Islet of Langerhans (tissue), 1 donor: ENCODE data around the gene SNU13.
A peak's percentile ranks its signal among the peaks of the same experiment; 100 is the strongest.
"Not testable (repeated sequence)": the region's sequence is repeated elsewhere in the genome, so short reads cannot be mapped to it uniquely, and the experiment has no call there.

ENCODE experiments used
- FAIRE-seq: peaks from one replicate; lab custom pipeline; 2011; peaks lifted over from hg19 to GRCh38; lab: Jason Lieb, UNC

The SNU13 gene

DNA sequence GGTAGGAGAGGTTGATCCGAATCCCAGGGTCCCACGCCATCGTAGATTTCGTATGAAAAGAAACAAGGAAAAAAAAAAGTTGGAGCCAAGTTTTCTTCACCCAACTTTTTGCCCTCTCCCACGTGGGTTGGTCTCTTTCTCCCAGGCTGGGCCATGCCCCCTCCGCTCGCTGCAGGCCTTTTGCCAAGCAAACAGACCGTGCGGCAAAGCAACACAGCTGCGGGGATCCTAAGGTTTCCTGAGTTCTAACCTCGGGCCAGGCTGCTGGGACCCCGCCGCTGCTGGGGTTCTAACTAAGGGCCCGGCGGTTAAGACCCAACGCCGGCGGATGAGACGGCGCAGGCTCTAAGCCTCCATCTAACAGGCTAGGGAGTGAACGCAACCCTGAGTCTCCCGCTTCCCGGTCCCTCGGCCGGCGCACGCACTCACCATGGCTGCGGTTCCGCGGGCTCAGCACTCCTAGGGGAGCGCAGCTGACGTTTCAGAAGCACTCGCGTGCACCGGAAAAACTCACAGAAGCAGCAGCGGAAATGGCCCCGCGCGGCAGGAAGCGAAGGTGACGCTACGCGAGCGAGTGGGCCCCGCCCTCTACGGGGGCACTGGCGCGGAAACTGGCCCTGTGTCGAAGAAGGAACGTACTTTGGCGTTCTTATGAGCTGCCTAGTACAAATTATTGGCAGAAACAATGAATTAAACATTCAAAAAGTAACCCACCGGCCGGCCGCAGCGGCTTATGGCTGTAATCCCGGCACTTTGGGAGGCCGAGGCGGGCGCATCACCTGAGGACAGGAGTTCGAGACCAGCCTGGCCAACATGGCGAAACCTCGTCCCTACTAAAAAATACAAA is at the start of gene SNU13:
Gene SNU13 (minus strand): TSS at position 503 of the 847 bp plus-strand sequence. CDS start 71 bp downstream, at position 432.
- no peak for FAIRE-seq

DNA sequence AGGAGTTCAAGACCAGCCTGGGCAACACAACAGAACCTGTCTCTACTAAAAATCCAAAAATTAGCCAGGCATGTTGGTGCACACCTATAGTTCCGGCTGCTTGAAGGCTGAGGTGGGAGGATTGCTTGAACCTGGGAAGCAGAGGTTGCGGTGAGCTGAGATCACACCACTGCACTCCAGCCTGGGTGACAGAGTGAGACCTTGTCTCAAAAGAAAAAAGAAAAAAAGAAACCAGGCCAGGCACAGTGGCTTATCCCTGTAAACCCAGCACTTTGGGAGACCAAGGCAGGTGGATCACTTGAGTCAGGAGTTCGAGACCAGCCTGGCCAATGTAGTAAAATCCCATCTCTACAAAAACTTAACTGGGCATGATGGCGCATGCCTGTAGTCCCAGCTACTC is 44.6 kb upstream of the SNU13 start:
- not testable (repeated sequence) for FAIRE-seq

DNA sequence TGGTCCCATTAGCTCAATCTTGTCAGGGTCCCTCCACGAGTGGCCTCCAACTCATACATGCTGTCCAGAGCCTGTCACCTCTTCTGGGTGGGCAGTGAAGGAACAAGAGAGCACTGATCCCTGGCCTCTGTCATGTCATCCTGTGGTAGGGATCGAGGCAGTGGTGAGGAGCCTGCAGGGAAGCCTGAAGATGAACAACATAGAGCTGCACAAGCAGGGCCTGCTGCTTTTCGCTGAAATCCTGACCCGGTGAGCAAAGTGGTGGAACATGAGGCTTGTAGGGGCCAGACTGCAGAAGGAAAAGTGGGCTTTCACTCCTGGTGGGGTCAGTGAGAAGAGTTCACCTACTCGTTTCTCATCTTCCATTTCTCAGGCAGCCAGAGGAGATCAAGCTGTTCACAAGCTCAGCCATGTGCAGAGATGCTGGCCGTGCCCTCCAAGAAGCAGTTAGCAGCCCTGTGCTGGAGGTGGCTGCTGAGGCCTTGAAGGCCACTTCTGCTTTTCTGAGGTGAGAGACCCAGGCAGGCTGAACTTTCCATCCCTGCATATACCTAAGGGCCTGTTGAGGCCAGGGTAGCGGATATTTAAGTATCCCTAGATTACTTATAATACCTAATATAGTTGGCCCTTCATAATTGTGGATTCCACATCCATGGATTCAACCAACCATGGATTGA is 43.6 kb upstream of the SNU13 start:
- FAIRE-seq, result no peak

DNA sequence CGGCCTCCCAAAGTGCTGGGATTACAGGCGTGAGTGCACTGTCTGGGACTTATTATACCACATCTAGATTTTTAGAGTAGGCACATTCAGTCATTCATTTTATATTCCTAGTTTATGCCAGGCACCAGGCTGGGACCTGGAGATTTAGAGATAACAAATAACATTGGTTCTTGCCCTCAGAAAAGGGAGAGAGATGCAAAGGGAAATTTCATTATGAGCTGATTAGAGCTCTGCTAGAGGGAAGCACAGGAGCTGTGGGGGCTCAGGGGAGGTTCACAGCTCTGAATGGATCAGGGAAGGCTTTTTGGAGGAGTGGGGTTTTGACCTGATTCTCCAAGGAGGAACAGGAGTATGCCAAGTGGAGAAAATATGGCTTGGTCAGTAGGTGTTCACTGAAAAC is 42.9 kb upstream of the SNU13 start:
- FAIRE-seq, result no peak

DNA sequence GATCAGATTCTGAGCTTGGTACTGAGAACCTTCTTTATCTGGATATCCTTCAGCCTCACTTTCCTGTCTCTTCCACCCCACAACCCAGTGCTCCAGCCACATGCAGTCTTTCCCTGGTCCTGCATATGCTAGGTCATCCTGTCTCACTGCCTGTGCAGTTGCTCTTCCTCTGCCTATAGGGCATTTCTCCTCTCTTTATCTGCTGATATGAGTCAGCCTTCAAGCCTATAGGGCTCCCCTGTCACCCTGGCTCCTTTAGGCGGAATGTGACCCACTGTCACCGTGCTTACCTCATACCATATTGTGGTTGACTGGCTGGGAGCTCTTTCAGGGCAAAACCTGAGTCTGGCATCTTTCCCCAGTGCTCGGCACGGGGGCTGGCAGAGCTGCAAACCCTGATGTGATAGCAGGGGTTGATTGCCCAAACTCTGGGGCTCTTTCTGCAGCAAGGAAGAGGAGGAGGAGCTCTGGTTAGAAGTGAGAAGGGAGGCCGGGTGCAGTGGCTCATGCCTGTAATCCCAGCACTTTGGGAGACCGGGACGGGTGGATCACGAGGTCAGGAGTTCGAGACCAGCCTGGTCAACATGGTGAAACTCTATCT is 36.9 kb upstream of the SNU13 start:
- FAIRE-seq, result no peak

DNA sequence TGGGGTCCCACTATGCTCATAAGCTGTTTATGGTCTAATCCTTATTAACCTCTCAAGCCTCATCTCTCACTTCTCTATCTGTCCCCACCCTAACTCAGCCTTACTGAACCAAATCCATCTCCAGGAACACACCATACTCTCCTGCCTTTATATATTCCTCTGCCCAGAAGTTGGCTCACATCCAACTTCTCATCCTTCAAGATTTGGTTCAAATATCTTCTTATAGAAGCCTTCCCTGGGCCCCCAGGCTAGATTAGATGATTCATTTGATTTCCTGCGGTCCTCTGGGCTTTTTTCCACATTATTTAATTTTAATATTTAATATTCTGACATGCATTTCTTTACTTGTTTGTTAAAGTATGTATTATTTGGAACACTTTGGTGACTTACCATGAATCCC is 33.8 kb upstream of the SNU13 start:
- FAIRE-seq, result no peak

DNA sequence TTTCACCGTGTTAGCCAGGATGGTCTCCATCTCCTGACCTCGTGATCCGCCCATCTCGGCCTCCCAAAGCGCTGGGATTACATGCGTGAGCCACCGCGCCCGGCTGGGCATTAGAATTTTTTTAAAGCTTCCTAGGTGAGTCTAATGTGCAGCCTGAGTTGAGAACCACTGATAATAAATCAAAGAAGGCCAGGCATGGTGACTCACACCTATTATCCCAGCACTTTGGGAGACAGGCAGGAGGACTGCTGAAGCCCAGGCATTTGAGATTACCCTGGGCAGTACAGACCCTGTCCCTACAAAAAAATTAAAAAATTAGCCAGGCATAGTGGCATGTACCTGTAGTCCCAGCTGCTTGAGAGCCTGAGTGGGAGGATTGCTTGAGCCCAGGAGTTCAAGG is 24.3 kb upstream of the SNU13 start:
- no peak for FAIRE-seq

DNA sequence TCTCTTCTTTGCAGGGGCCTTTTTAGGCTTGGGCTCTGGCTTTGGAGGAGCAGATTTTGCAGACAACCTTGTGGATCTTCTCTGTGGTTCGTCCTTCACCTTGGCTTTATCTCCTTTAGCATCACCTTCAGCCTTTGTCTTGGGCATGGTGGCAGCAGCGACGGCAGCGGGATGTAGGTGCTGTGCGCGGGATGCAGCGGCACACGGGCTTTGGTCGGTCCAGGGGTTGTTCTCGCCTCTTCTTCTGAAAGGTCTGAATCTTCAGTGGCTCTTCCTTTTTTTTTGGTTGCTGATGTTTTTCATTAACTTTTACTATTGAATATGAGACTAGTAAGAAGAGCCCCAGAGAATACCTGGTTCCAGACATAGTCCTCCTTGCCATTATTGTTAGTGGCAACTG is 20.7 kb upstream of the SNU13 start:
- no peak for FAIRE-seq

DNA sequence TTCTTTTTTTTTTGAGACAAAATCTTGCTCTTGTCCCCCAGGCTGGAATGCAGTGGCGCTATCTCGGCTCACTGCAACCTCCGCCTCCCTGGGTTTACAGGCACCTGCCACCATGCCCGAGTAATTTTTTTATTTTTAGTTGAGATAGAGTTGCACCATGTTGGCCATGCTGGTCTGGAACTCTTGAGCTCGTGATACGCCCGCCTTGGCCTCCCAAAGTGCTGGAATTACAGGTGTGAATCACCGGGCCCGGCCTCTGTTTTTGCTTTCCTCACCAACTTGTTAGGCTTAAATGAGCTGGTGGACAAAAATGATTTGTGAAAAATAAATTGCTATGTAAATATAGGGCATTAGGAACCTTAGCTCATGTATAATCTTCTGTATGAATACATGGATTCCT is 14.1 kb upstream of the SNU13 start:
- no peak for FAIRE-seq

DNA sequence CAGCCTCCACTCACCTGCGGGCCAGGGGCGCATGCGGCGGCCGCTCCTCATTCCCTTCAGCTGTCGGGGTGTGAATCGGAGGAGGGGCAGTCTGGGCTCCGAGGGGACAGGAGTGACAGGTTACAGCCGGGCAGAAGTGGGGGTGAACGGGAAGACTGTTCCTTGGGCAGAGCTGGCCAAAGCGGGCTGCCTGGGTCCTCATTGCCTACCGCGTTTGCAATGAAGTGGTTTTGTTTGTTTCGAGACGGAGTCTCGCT is 11.4 kb upstream of the SNU13 start:
- no peak for FAIRE-seq

DNA sequence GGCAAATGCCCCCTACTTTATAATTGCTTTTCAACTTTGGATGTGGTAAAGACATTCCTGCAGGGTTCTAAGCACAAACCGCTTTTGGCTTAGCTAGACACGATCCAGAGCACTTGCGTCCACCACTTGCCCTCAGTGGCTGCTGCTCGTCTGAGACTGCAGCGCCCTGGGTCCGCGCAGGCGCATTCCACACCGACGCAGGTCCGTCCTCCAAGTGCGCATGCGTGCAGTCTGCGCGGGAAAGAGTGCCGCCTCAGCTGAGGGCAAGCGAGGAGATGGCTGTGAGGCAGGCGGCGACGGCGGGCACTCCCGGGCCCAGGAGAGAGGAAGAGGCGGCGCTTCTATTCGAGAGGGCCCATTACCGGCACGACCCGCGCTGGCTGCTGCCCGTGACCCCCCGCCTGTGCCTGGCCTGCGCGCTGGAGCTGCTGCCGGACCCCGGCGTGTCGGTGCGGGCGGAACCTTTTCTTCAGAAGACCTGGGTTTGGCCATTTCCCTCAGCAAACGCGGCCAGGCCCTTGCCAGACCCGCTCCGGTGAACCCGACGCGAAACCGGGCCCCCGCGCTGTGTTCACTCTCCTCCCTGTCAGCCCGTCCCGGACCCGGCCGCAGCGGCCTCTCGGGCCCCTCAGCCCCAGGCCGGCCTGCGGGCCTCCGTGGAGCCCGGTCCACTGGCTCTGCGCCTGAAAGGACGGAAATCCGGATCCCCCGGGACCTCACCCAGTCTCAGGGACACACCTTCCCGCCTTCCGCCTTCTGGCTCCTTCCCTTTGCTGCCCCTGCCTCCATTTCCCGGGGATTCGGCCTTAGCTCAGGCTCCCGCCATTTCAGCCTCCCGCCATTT is 10.8 kb upstream of the SNU13 start, which contains the start of gene MEI1:
Gene MEI1 (plus strand): TSS at position 240 of the 844 bp plus-strand sequence. CDS start 36 bp downstream, at position 276.
- FAIRE-seq, result no peak

DNA sequence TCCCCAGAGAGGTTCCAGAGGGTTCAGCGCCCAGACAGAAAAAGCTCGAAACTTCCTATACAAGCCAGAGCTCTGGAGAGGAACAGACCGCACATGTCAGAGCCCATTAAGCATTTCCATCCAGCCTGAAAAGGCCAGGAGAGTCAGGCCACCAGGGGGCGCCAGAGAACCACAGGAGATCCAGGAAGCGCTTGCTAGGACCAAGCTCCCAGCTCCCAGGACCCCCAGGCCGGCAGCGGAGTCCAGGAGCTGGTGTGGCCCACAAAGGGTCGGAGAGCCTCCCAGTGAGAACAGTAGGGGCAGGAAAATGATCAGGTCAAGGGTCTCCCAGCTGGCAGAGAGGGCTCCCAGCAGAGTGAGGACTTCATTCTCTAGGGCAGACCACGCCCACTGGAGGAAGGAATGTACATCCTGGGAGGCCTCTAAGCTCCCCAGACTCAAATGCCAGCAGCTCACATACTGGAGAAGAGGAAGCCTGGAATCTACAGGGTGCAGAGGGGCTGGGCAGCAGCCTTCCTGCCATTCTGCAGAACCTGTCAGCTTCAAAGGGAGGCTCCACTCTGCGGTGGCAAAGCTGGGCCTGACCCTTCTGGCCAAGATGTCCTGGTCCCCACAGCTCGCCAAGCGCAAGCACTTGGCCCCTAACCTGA is 8.6 kb upstream of the SNU13 start:
- FAIRE-seq, result peak; percentile 9

DNA sequence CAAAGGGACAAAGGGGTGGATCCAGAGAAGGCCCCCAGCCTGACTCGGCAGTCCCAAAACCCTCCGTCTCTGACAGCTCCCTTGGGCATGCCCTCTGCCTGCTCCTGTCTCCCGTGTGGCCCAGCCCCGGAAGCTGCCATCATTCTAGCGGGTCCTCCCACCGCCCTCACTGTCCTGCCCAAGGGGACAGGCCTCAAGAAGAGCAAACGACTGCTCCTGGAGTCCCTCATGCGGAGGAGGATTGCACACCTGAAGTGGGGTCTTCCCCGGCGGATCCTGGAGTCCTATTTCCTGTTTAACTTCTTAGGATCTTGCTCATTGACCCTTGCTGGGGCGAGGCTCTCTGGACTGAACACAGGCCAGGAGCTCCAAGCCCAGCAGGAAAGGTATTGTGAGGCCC is 8.0 kb upstream of the SNU13 start:
- no peak for FAIRE-seq

DNA sequence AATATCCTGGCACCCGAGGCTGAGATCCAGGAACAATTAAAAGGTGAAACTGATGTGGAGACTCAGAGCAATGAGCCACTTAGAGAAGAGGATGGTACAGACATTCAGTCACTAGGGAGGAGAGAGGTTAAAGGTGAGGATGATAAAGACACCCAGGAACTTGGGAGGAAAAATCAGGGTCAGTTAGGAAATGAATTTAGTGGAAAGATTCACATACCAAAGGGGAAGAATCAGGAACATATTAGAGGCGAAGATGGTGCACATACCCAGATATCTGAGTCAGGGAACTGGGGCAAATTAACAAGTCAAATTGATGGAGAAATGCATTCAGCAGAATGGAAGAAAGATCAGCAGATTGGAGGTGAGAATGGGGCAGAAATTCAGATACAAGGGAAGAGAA is 6.5 kb upstream of the SNU13 start:
- FAIRE-seq, result no peak

DNA sequence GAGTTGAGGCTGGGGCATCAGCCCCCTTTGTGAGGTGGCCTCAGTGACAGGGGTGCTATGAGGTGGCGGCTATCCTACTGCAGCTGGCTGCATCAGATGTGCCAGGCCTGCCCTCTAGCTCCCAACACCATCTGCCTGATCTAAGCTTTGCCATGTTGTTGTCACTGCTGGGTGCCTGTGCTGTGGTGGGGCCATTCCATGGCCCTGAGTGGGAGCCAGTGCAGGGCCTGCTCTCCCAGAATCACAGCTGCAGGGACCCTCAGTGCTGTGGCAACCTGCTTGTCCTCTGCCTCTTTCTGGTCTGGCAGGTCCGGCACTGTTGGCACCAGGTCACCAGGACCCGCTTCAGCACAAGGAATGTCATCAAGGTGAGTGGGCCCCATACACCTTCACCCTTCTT is 1.8 kb upstream of the SNU13 start:
- no peak for FAIRE-seq

DNA sequence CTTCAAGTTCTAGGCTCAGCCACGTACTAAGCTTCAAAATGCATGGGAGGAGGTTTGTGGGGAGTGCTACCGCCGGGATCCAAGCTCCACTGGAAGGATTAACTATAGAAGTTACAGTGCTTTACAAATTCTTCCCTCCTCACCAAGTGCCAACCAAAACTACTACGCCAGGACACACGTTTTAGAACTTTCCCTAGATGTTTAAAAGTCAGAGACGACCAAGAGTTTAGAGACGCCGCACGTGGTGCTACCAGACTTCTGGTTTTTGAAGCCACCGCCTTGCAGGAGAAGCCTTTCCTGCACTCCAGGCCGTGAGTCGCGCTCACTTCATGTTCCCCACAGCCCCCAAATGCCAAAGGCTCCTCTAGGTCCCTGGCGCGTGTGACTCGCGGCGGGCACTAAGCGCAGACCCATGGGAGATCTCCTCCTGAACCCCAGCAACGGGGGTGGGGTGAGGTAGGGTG is 734 bp downstream of the SNU13 start:
- no peak for FAIRE-seq

DNA sequence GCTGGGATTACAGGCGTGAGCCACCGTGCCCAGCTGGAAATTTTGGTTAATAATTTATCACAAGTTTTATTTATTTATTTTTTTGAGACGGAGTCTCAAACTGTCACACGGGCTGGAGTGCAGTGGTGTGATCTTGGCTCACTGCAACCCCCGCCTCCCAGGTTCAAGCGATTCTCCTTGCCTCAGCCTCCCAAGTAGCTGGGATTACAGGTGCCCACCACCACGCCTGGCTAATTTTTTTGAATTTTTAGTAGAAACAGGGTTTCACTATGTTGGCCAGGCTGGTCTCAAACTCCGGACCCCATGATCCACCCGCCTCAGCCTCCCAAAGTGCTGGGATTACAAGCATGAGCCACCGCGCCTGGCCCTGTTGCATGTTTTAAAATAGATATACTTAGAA is 1.8 kb downstream of the SNU13 start:
- not testable (repeated sequence) for FAIRE-seq

DNA sequence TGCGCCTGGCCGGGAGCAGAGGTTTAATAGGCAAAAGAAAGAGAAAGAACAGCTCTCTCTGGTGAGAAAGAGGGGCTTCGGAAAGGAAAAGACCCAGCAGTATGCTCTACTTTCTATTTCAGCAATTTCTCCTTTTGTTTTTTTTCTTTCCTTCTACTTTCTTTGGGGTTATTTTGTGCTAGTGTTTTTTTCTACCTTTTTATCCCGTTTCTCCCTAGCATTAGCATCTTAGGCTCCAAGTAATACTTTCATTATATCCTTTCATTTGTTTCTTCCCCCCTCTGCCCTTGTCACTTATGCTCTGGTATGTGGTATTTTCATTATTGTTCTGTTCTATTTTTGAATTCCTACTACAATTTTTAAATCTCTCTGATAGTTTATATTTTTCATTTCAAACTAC is 4.5 kb downstream of the SNU13 start:
- no peak for FAIRE-seq

DNA sequence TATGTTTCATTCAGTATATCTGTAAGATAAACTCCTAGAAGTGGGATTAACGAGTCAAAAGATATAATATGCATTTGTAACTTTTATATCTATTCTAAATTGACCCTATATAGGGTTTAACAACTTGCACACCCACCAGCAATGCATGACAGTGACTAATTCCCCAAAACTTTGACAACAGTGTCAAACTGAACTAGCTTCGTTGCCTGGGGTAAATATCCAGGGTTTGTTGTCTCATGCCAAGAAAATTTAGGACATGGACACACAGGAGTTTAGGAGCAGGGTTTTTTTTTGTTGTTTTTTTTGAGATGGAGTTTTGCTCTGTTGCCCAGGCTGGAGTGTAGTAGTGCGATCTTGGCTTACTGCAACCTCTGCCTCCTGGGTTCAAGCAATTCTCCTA is 5.1 kb downstream of the SNU13 start:
- FAIRE-seq, result no peak

DNA sequence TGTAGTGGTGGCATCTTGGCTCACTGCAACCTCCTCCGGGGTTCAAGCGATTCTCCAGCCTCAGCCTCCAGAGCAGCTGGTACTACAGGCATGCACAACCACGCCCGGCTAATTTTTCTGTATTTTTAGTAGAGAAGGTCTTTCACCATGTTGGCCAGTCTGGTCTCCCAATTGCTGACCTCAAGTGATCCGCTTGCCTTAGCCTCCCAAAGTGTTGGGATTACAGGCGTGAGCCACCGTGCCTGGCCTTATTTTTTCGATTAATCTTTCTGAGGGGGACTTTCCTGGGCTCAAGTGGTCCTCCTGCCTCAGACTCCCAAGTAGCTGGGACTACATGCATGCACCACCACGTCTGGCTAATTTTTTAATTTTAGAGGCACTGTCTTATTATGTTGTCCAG is 5.6 kb downstream of the SNU13 start:
- no peak for FAIRE-seq

DNA sequence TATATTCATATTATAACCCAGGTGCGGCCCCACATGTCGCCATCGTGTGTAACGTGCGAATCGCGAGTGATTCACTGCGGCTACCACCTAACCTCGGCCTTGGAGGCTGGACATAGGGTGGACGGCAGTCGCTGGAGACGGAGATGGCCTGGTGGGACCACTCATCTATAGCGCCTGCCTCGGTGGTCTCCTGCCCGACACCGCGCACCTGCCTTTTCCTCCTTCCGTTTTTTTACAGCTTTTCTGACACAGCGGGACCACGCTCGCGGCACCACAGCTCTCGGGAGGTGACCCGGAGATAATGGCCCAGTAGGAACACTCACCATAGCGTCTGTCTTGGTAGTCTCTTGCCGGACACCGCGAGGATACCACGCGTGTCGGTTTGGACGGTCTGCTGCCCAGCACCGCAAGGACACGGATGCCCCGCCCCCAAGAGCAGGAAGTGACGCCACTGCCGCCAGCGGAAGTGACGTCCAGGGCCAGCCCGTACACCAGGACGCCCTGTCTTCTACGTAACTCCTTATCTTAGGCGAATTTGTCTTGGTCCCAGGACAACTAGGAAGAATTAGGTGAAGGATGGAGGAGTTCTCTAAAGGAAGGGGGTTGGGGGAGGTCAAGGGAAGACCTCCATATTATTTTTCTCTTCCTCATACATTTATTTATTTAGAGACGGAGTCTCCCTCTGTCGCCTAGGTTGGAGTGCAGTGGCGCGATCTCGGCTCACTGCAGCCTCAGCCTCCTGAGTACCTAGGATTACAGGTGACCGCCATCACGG is 6.4 kb downstream of the SNU13 start:
- no peak for FAIRE-seq
